SKM-1 (cell line): ENCODE measurements around the gene UST.
"Not testable (repeated sequence)": the region's sequence is repeated elsewhere in the genome, so short reads cannot be mapped to it uniquely, and the experiment has no call there.

Source experiments
- DNase-seq: peaks from one replicate; lab custom pipeline; 2025; ENCODE audit not compliant: unreplicated experiment; lab: John Stamatoyannopoulos, UW

UST gene

GRCh38 chr6:149103950-149104349, 357.1 kb downstream of the UST start:
- DNase-seq = not testable (repeated sequence)

GRCh38 chr6:149107520-149107919, 360.7 kb downstream of the UST start:
- DNase-seq = no peak

GRCh38 chr6:149108038-149108748, 361.4 kb downstream of the UST start:
- DNase-seq = no peak

- no peak for DNase-seq
These were observed 361.9 kb downstream of the UST start for GRCh38 chr6:149108749-149109100.

GRCh38 chr6:149109397-149110070, 362.7 kb downstream of the UST start:
- DNase-seq = no peak

GRCh38 chr6:149111556-149112115, 364.8 kb downstream of the UST start:
- DNase-seq = no peak

GRCh38 chr6:149112976-149113375, 366.1 kb downstream of the UST start:
- no peak for DNase-seq

- no peak for DNase-seq
These were observed 367.3 kb downstream of the UST start for GRCh38 chr6:149114167-149114566.

GRCh38 chr6:149118737-149119653, 372.2 kb downstream of the UST start:
- no peak for DNase-seq

- no peak for DNase-seq
These were observed 376.3 kb downstream of the UST start for GRCh38 chr6:149122850-149123821.

GRCh38 chr6:149125309-149125708, 378.5 kb downstream of the UST start:
- DNase-seq = no peak
